ENCODE measurements around the gene USP11.
"Not testable (repeated sequence)": the region's sequence is repeated elsewhere in the genome, so short reads cannot be mapped to it uniquely, and the experiment has no call there.

USP11 gene

GRCh38 chrX:47250017-47250347 is 17.2 kb downstream of the USP11 start:
- DNase-seq, result no peak

DNA sequence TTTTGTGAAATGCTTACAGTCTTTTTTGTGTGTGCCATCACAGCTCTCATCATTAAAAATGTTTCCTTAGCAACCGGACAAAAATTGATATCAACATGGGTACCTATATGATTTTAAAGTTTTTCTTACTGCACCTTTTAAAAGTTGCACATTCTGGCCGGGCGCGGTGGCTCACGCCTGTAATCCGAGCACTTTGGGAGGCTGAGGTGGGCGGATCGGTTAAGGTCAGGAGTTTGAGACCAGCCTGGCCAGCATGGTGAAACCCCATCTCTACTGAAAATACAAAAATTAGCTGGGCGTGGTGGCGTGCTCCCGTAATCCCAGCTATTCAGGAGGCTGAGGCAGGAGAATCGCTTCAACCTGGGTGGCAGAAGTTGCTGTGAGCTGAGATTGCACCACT is 24.8 kb downstream of the USP11 start:
- DNase-seq, result not testable (repeated sequence)

GRCh38 chrX:47264483-47265173 is 31.8 kb downstream of the USP11 start:
- no peak for DNase-seq

DNA sequence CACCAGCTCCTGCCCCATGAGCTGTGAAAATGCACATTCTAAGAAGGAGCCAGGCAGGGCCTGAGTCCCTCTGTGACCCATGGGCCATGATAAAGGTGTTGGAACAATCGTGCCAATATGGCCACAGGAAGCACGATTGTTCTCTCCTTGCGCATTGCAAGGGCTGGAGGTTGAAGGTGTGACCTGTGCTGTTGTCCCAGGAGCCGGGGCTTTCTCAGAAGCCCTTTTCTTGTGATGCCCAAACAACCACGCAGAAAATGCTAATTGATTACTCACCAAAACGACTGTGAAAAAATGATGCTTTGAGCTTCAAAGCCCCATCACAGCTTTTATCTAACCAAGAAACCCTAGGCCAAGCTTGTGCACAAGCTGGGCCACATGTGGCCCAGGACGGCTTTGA is 33.8 kb downstream of the USP11 start:
- DNase-seq, result no peak

DNA sequence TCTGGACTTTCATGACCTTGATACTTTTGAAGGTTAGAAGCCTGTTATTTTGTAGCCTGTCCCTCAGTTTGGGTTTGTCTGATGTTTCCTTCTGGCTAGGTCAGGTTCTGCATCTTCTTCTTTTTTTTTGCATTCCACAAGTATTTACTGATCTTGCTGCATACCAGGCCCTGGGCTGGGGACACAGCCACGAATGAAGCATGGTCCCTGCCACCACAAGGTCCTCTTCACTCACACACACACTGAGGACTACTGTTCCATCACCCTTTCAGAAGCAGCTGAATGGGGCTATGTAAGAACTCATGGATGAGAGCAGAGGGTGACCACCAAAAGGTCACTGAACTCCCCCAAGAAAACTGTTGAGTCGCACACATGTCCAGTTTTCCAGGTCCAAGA is 39.2 kb downstream of the USP11 start:
- no peak for DNase-seq

DNA sequence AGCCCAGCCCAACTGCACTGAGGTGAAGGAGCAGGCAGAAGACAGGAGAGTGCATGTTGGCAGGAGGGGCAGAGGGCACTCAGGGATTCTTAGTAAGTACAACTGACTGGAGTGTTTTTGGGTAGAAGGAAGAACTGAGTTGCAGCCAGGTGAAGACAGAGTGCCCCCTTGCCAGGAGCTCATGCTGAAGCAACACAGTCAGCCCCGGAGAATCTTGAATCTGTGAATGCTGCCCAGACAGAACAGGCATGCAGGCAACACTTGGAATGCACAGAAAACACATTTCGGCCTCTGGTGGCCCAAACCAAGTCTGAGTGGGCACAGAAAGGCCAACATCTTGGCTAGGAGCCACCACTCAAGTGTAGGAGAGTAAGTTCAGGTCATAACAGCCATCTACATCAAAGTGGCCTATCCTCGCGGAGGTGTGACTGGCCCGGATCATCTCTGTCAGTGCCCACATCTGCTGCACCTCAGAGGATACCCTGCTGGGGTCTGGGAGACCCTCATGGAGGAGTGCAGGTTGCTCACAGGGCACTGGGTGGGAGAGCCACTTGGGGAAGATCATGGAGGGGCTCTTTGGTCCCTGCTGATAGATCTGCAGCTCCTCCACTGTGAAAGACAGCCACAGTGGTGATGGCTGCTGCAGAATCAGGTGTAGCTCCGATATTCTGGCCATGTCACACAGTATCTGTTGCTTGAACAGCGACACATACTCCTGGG is 40.4 kb downstream of the USP11 start:
- DNase-seq, result no peak

DNA sequence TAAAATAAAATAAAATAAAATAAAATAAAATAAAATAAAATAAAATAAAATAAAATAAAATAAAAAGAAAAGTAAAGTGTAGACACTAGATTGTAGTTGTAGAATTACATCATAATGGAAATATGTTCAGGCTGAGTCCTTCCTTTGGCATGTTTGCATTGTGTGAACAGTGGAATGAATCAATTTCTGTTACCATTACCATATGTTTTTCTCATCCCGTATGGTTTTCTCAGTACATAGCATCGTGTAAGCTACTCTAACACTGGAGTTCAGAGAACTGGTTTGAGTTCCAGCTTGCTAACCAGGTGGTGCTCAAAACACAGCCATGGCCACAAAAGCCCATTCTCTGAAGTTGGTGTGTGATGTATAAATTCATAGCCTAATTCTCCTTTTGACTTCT is 45.9 kb downstream of the USP11 start:
- no peak for DNase-seq

DNA sequence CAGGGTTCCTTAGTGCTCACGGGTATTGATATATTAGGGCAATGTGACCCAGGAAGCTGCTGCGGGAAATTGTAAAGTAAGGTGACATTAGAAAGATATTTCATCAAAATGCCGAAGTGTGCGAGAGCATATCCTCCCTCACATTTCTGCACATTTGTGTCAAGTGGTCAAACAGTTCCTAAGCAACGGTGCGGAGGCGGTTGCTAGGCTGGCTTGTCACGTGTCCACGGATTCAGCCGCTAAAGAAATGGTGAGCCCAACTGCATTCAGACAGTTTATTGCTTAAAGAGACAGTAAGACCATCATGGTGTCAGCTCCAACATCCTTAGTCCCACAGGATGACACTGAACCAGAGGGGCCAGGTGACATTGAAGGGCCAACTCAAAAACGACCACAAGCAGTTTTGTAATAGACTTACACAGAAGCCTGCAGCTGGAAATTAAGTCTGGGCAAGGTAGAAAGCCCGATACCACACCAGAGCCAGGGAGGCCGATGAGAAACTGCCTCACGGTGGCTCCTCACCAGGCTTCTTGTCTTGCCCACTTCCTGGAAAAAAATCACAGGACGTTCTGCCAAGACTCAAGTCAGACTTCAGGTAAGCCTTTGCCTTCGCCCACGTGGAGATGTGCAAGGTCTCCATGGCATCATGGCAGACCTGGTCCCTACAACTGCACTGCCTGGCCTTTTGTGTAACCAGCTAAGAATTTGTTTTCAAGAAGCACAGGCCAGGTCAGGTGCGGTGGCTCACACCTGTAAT is 50.4 kb downstream of the USP11 start:
- DNase-seq, result no peak

- DNase-seq, result not testable (repeated sequence)
These were observed 51.8 kb downstream of the USP11 start for GRCh38 chrX:47284616-47285015.

DNA sequence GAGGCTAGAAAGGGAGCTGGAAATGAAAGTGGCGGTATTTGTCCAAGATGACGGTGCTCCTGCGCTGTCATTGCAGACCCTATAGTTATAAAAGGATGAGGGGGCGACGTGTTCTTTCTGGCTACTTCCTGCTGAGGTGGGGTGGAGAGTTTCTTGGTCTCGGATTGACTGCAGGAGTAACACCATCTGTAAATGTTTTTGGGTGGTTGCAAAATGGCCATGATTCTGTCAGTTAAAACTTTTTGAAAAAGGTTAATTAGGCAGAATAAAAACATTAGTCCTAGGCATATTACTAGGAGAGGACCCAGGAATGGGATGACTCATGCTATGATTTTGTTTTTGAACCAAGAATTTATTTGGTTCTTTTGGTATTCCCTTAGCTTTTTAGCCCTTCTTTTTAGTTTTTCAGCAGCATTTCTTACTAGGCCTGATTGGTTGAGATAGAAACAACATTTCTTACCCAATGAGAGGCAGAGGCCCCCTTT is 53.1 kb downstream of the USP11 start:
- no peak for DNase-seq

DNA sequence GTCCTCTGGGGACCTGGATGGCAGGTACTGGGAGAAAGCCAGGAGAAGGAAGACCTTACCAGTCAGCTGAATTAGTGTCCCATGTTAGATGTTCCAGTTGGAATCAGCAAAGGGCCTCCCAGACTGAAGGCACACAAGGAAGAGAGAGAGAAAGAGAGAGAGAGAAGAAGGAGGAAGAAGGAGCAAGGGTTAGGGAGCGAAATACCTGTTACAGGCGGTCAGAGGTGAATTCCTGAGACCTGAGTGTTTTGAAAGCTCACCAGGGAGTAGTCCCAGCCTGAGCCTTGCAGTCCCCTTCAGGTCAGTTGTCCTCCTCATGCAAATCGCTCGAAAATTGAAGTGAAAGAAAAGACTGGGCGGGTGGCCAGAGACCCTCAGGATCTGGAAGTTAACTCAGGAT is 60.3 kb downstream of the USP11 start:
- no peak for DNase-seq

GRCh38 chrX:47296766-47297365 is 64.1 kb downstream of the USP11 start:
- DNase-seq, result no peak

DNA sequence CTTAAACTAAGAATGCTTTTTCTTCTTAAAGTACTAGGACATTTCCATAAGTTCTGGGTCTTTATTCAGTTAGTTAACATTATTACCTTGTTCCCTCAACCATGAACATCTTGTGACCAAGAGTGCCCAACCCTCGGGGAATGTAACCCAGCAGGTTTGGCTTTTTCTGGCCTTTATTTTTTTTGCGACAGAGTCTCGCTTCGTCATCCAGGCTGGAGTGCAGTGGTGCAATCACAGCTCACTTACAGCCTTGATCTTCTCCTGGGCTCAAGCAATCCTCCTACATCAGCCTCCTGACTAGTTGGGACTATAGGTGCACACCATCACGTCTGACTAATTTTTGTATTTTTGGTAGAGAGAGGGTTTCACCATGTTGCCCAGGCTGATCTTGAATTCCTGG is 65.1 kb downstream of the USP11 start:
- no peak for DNase-seq

Data from activated CD8-positive, alpha-beta memory T cell treated with anti-CD3 and anti-CD28 coated beads for 24 hours (primary cell).